Urothelium cell line (cell line): ENCODE data around the gene CCPG1.
"Not testable (repeated sequence)": the region's sequence is repeated elsewhere in the genome, so short reads cannot be mapped to it uniquely, and the experiment has no call there.

Experiments
- DNase-seq: peaks from one replicate; pipeline ENCODE4 v3.0.0; 2011; ENCODE audit warnings: low spot score, mixed read lengths
- FAIRE-seq: peaks from 2 replicates; lab custom pipeline; 2011; peaks lifted over from hg19 to GRCh38; lab: Jason Lieb, UNC

The CCPG1 gene

GRCh38 chr15:55408012-55408928 is at the start of gene CCPG1, which contains the start of gene PIERCE2:
Gene CCPG1, minus strand, starts transcription at chr15:55408359. Its CDS starts 18,935 bp downstream, at chr15:55389424.
Gene PIERCE2, plus strand, starts transcription at chr15:55408495. Its CDS starts 274 bp downstream, at chr15:55408769.
- no peak for FAIRE-seq
- DNase-seq: peak; percentile 94

GRCh38 chr15:55457401-55458022 is 49.4 kb upstream of the CCPG1 start:
- no peak for DNase-seq
- no peak for FAIRE-seq

- FAIRE-seq, DNase-seq: not testable (repeated sequence)
Measured at GRCh38 chr15:55447030-55447394, 38.9 kb upstream of the CCPG1 start.

- FAIRE-seq, DNase-seq: not testable (repeated sequence)
Measured at GRCh38 chr15:55446379-55447029, 38.3 kb upstream of the CCPG1 start.

GRCh38 chr15:55445936-55446335 is 37.8 kb upstream of the CCPG1 start:
- not testable (repeated sequence) for DNase-seq, FAIRE-seq

- FAIRE-seq, DNase-seq: not testable (repeated sequence)
Measured at GRCh38 chr15:55443141-55443540, 35.0 kb upstream of the CCPG1 start.

- DNase-seq (peak; percentile 29), FAIRE-seq (no peak)
Measured at GRCh38 chr15:55434989-55435825, 27.0 kb upstream of the CCPG1 start.

GRCh38 chr15:55422089-55422488 is 13.9 kb upstream of the CCPG1 start:
- FAIRE-seq: no peak
- DNase-seq: no peak

GRCh38 chr15:55420171-55420866 is 12.2 kb upstream of the CCPG1 start:
- no peak for FAIRE-seq
- no peak for DNase-seq

- FAIRE-seq, DNase-seq: not testable (repeated sequence)
Measured at GRCh38 chr15:55417678-55418077, 9.5 kb upstream of the CCPG1 start.

- not testable (repeated sequence) for FAIRE-seq, DNase-seq
Measured at GRCh38 chr15:55408976-55409375, 817 bp upstream of the CCPG1 start.

GRCh38 chr15:55407498-55408011 is 604 bp downstream of the CCPG1 start:
- DNase-seq (no peak), FAIRE-seq (no peak)

- no peak for DNase-seq
- no peak for FAIRE-seq
Measured at GRCh38 chr15:55403531-55403930, 4.6 kb downstream of the CCPG1 start.

- DNase-seq (no peak), FAIRE-seq (no peak)
Measured at GRCh38 chr15:55402707-55403106, 5.5 kb downstream of the CCPG1 start.

GRCh38 chr15:55401786-55402246 is 6.3 kb downstream of the CCPG1 start:
- FAIRE-seq: no peak
- DNase-seq: no peak

GRCh38 chr15:55400050-55400449 is 8.1 kb downstream of the CCPG1 start:
- FAIRE-seq, DNase-seq: not testable (repeated sequence)

- FAIRE-seq: no peak
Measured at GRCh38 chr15:55398243-55398642, 9.9 kb downstream of the CCPG1 start.

GRCh38 chr15:55394694-55395093 is 13.5 kb downstream of the CCPG1 start:
- DNase-seq: no peak
- FAIRE-seq: no peak

More at GRCh38 chr15:55398243-55398642, 9.9 kb downstream of the CCPG1 start:
- DNase-seq: no peak

GRCh38 chr15:55389264-55389607 is 18.9 kb downstream of the CCPG1 start:
- DNase-seq (peak; percentile 17), FAIRE-seq (no peak)
